Left ventricle myocardium inferior (tissue), 1 donor: ENCODE results near the gene STK38L. TPM values are rescaled to one million over a fixed set of nuclear protein-coding genes. Genes with fewer than 3 reads are reported as not detected.

Source experiments
- DNase-seq: peaks from one replicate; pipeline ENCODE4 v3.0.0-alpha.2; 2020
- H3K27ac ChIP-seq: fragments of 200-600 bp; replicated peaks from 2 replicates; pipeline ENCODE4 v1.8.0; 2021
- H3K27me3 ChIP-seq: fragments of 200-600 bp; 2 replicates; pipeline ENCODE4 v1.8.0; 2021; ENCODE audit warnings: low read depth
- H3K36me3 ChIP-seq: fragments of 200-600 bp; 2 replicates; pipeline ENCODE4 v1.8.0; 2021
- H3K4me1 ChIP-seq: fragments of 200-600 bp; 2 replicates; pipeline ENCODE4 v1.8.0; 2021
- H3K4me3 ChIP-seq: fragments of 200-600 bp; 2 replicates; pipeline ENCODE4 v1.8.0; 2021; ENCODE audit warnings: mild to moderate bottlenecking, moderate library complexity
- H3K9me3 ChIP-seq: fragments of 200-600 bp; replicated peaks from 2 replicates; pipeline ENCODE4 v1.8.0; 2021
- intact Hi-C: fragments of 100-400 bp; cut with micrococcal nuclease; formaldehyde crosslinking; loops from one replicate; pipeline ENCODE4 v1.11.0; 2022
- total RNA-seq: library from RNA; stranded (reverse); fragmentation: NEBNext Ultra II Directional; extraction: Animal tissue kit (Norgen Biotek cat#: 25700); gene quantifications from one replicate; pipeline ENCODE4 v1.2.1, GENCODE V29; 2021
- TF ChIP-seq, protein P1 (sequence below): fragments of 200-600 bp; IDR thresholded peaks from 2 replicates; pipeline ENCODE4 v1.8.0; 2021; ENCODE audit warnings: antibody characterized with exemption, mild to moderate bottlenecking, borderline replicate concordance
- donor health status: DM: no; HTN: yes; CAD: no; lungs with severe emphysema.

Gene STK38L
- total RNA-seq, 1 donor from 2014 or later: 75.4 TPM

DNA sequence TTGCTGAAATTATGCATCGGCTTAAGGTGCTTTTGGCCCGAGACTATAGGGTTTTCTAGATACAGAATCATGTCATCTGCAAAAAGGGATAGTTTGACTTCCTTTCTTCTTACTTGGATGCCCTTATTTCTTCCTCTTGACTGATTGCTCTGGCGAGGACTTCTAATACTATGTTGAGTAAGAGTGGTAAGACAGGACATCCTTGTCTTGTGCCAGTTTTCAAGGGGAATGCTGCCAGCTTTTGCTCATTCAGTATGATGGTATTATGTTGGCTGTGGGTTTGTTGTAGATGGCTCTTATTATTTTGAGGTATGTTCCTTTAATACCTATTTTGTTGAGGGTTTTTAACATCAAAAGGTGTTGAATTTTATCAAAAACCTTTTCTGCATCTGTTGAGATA, 96.9 kb downstream of the STK38L start:
- intact Hi-C loops: no loop called here
- Histone ChIP-seq H3K36me3 (no peaks in the 10 kb centered on the region), H3K4me3 (no peak overlapping the region), H3K9me3 (no peaks in the 10 kb centered on the region), H3K4me1 (no peaks in the 10 kb centered on the region), H3K27me3 (no peaks in the 10 kb centered on the region), H3K27ac (no peak overlapping the region)
- no peak for DNase-seq
- TF ChIP-seq, protein P1, sequence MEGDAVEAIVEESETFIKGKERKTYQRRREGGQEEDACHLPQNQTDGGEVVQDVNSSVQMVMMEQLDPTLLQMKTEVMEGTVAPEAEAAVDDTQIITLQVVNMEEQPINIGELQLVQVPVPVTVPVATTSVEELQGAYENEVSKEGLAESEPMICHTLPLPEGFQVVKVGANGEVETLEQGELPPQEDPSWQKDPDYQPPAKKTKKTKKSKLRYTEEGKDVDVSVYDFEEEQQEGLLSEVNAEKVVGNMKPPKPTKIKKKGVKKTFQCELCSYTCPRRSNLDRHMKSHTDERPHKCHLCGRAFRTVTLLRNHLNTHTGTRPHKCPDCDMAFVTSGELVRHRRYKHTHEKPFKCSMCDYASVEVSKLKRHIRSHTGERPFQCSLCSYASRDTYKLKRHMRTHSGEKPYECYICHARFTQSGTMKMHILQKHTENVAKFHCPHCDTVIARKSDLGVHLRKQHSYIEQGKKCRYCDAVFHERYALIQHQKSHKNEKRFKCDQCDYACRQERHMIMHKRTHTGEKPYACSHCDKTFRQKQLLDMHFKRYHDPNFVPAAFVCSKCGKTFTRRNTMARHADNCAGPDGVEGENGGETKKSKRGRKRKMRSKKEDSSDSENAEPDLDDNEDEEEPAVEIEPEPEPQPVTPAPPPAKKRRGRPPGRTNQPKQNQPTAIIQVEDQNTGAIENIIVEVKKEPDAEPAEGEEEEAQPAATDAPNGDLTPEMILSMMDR: no peak

DNA sequence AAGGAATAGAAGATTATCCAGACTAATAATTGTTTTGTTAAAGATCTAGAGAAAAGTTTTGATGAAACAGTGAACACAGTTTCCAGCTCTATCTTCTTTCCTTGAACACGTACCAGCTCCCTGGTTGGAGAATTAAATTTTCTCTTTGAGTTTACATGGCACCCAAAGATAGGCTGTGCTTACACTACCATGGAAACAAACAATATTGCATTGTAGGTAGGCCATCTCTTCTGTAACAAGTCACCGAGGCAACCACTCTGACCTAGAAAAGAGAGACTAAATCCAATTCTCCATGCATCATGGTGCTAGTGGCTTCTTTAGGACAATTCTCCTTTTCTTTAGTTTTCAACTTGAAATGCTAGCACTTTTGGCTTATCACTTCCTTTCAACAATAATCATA, 98.5 kb downstream of the STK38L start:
- H3K4me1 ChIP-seq: no peaks in the 10 kb centered on the region
- H3K27ac ChIP-seq: no peak overlapping the region
- H3K27me3 ChIP-seq: no peaks in the 10 kb centered on the region
- H3K36me3 ChIP-seq: no peaks in the 10 kb centered on the region
- no peak for DNase-seq
- no peaks in the 10 kb centered on the region for H3K9me3 ChIP-seq
- intact Hi-C loops: no loop called here
- TF ChIP-seq, protein P1: no peak
- no peak overlapping the region for H3K4me3 ChIP-seq

DNA sequence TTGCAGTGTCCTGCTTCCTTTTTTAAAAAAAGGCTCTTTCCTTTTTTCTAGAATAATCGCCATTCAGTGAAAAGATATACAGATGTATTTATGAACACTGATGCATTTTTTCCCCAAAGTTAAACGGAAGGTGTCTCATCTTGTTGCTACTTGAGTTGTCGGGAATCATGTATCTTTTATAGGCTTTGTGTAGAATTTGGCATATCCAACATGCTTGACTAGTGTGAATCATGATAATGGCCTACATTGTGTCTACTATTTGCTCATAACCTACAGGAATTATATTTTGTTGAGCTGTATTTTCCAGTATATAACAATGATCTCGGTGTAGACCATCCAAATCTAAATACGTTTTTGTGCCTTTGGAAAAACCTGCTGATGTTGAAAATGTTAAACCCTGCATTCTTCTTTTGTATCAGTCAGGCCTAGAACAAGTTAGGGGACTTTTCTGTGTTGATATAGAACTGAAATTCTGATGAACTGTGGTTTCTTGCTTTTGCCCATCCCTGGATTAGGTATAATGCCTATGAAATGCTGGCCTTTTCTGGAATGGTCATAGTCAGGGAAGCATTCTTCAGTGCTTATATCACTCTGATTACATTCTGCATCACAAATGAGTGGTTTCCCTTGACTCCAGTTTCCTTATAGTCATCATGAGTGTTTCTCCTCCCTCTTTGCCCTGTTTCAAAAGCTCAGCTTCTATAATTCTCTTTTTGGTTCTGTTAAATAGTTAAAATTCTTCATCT, 99.3 kb downstream of the STK38L start:
- TF ChIP-seq, protein P1: no peak
- Histone ChIP-seq H3K9me3 (no peaks in the 10 kb centered on the region), H3K4me1 (no peaks in the 10 kb centered on the region), H3K4me3 (no peak overlapping the region), H3K27ac (no peak overlapping the region), H3K27me3 (no peaks in the 10 kb centered on the region), H3K36me3 (no peaks in the 10 kb centered on the region)
- intact Hi-C loops: no loop called here
- no peak for DNase-seq

DNA sequence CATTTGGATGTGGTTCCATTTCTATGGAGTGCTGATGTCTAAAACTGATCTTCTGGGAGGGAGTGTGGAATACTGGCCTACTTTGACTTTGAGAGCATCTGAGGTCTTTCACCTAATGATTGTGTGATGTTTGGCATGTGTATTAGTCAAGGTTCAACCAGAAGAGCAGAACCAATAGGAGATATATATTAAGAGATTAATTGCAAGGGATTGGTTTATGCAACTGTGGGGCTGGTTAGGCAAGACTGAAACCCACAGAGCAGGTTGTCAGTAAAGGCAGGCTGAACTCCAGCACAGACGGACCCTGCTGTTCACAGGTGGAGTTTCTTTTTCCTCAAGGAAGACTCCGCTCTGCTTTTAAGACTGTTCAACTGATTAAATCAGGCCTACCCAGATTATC, 100.2 kb downstream of the STK38L start:
- H3K4me1 ChIP-seq: no peaks in the 10 kb centered on the region
- no peaks in the 10 kb centered on the region for H3K27me3 ChIP-seq
- no peaks in the 10 kb centered on the region for H3K36me3 ChIP-seq
- intact Hi-C loops: no loop called here
- DNase-seq: no peak
- TF ChIP-seq, protein P1: no peak
- no peaks in the 10 kb centered on the region for H3K9me3 ChIP-seq
- no peak overlapping the region for H3K4me3 ChIP-seq
- H3K27ac ChIP-seq: no peak overlapping the region

DNA sequence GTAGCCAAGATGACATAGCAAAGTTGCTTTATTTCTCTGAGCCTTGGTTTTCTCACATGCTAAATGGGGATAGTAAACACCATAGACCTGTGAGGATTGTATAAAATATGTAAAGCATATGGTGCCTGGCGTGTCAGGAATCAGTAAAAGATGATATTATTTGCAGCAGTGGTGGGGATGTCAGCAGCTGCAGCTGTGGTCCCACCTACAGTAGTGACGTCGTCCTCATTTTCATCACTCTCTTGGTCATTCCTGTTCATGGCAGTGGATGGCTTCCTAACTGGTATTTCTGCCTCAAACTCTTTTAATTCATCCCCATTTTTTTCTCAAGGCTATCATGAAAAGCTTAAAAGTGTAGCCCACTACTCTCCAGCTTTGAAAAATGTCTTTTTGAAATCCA, 100.7 kb downstream of the STK38L start:
- intact Hi-C loops: no loop called here
- Histone ChIP-seq H3K4me3 (no peak overlapping the region), H3K27me3 (no peaks in the 10 kb centered on the region), H3K9me3 (no peaks in the 10 kb centered on the region), H3K36me3 (no peaks in the 10 kb centered on the region), H3K27ac (no peak overlapping the region), H3K4me1 (no peaks in the 10 kb centered on the region)
- DNase-seq: no peak
- TF ChIP-seq, protein P1: no peak
